ENCODE results near the gene MPP2.
"Not testable (repeated sequence)": the region's sequence is repeated elsewhere in the genome, so short reads cannot be mapped to it uniquely, and the experiment has no call there.

The MPP2 gene

DNA sequence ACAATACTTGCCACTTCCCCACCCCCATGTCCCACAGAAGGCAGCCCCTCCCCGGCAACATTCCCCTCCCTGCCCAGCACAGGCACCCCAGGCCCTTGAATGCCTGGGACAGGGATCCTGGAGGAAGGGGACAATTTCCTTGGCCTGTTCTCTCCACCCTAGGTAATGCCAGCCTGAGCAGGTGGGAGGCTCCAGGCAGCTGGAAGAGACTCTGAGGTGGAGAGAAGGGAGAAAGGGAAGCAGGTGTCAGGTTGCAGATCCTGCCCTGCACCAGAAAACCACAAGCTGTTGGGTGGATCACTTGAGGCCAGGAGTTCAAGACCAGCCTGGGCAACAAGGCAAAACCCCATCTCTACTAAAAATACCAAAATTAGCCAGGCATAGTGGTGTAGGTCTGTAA lies 8.9 kb downstream of the MPP2 start:
- Histone ChIP-seq H3K27me3 (ENCODE audit: control insufficient read depth, insufficient read depth, low read length) (peaks cover 28% of the 10 kb centered on the region), H3K9ac (ENCODE audit: low read depth, low read length) (no peak overlapping the region), H3K9me3 (replicated peaks; ENCODE audit: low read length) (no peaks in the 10 kb centered on the region), H3K4me1 (ENCODE audit: control insufficient read depth, insufficient read depth, low read length) (peaks cover 6% of the 10 kb centered on the region), H3K36me3 (ENCODE audit: insufficient read depth, low read length) (no peaks in the 10 kb centered on the region), H3K4me2 (ENCODE audit: low read length) (no peak overlapping the region), H3K4me3 (ENCODE audit: low read length) (no peak overlapping the region)

DNA sequence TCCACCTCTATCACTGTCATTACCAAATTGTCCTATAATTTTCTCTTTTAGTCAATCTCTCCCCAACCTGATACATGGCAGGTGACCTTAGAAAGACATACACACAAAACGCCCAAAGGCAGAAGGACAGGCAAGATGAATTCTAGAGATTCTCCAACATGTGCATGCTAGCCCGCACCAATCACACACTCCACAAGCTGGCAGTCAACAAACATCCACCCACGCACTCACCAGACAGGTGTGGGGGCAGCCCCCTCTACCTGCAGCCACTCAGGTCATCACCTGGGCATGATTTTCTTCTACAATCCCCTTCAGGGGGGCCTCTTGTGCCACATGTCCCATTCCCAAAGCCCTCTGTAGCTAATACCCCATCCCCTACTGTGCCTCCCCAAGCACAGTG lies 9.5 kb downstream of the MPP2 start:
- no peaks in the 10 kb centered on the region for H3K9me3 ChIP-seq (replicated peaks; ENCODE audit: low read length)
- H3K4me1 ChIP-seq (ENCODE audit: control insufficient read depth, insufficient read depth, low read length), result peaks cover 6% of the 10 kb centered on the region
- H3K4me2 ChIP-seq (ENCODE audit: low read length), result no peak overlapping the region
- H3K4me3 ChIP-seq (ENCODE audit: low read length), result no peak overlapping the region
- H3K27me3 ChIP-seq (ENCODE audit: control insufficient read depth, insufficient read depth, low read length), result peaks cover 28% of the 10 kb centered on the region
- H3K36me3 ChIP-seq (ENCODE audit: insufficient read depth, low read length), result no peaks in the 10 kb centered on the region
- H3K9ac ChIP-seq (ENCODE audit: low read depth, low read length), result no peak overlapping the region

DNA sequence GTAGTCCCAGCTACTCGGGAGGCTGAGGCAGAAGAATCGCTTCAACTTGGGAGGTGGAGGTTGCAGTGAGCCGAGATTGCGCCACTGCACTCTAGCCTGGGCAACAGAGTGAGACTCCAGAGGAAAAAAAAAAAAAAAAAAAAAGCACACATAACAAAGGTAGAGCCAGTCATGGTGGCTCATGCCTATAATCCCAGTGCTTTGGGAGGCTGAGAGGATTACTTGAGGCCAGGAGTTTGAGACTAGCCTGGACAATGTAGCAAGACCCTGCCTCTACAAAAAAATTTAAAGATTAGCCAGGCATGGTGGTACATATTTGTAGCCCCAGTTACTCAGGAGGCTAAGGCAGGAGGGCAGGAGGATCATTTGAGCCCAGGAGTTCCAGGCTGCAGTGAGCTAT lies 12.8 kb downstream of the MPP2 start:
- peaks cover 29% of the 10 kb centered on the region for H3K27me3 ChIP-seq (ENCODE audit: control insufficient read depth, insufficient read depth, low read length)
- H3K36me3 ChIP-seq (ENCODE audit: insufficient read depth, low read length); H3K4me2 ChIP-seq (ENCODE audit: low read length); H3K4me3 ChIP-seq (ENCODE audit: low read length); H3K9ac ChIP-seq (ENCODE audit: low read depth, low read length); H3K4me1 ChIP-seq (ENCODE audit: control insufficient read depth, insufficient read depth, low read length); H3K9me3 ChIP-seq (replicated peaks; ENCODE audit: low read length): not testable (repeated sequence)

DNA sequence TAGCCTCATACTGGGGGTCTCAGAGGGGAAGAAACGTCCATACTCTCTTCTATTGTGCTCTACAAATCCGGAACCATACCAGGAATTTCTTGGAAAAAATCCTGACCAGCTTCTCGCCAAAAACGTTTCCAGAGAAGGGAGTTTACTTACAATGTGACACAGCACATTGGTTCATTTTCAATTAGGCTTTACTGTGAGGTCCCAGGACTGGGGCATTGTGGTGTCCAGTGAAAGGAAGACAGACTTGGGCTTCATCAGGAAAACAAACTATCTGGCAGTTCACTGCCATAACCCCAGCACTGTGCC lies 14.7 kb downstream of the MPP2 start:
- H3K4me3 ChIP-seq (ENCODE audit: low read length), result no peak overlapping the region
- no peaks in the 10 kb centered on the region for H3K36me3 ChIP-seq (ENCODE audit: insufficient read depth, low read length)
- no peak overlapping the region for H3K9ac ChIP-seq (ENCODE audit: low read depth, low read length)
- no peaks in the 10 kb centered on the region for H3K9me3 ChIP-seq (replicated peaks; ENCODE audit: low read length)
- H3K27me3 ChIP-seq (ENCODE audit: control insufficient read depth, insufficient read depth, low read length), result peaks cover 33% of the 10 kb centered on the region
- H3K4me2 ChIP-seq (ENCODE audit: low read length), result no peak overlapping the region
- no peaks in the 10 kb centered on the region for H3K4me1 ChIP-seq (ENCODE audit: control insufficient read depth, insufficient read depth, low read length)

DNA sequence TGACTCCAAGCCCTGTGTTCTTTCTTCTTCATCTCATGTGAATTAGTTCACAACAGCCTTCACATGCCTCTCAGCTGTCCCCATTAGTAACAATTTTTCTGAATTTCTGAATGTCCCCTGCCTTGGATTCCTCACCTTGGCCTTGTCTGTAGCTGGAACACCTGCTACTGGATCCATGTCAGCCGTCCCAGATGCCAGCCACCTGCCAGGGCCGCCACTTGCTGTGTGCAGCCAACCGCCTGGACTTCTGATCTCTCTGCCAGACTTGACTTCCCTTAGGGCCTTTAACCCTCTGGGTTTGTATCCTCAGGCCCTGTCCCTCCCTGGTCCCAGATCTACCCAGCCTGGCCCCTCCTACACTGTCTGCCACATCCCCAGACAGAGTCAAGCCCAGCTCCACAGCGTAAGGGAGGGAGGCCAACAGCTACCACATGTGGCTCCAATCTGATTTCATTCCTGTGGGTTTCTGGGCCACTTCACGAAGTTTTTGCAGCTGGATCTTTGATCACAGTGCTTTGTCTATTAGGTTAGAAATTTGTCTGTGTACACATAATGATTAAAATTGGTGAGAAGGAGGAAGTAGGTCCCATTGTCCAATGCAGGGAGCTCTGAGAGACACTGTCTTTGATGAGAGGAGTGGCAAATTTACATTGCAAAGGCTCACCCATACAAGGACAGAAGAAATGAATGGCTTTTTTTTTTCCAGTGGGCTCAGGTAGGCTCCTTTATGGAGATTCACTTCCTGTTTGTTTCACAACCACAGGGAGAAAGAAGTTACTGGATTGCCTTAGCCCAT lies 15.3 kb downstream of the MPP2 start:
- Histone ChIP-seq H3K4me3 (ENCODE audit: low read length) (no peak overlapping the region), H3K4me1 (ENCODE audit: control insufficient read depth, insufficient read depth, low read length) (no peaks in the 10 kb centered on the region), H3K27me3 (ENCODE audit: control insufficient read depth, insufficient read depth, low read length) (peaks cover 30% of the 10 kb centered on the region), H3K9me3 (replicated peaks; ENCODE audit: low read length) (no peaks in the 10 kb centered on the region), H3K36me3 (ENCODE audit: insufficient read depth, low read length) (no peaks in the 10 kb centered on the region), H3K4me2 (ENCODE audit: low read length) (no peak overlapping the region), H3K9ac (ENCODE audit: low read depth, low read length) (no peak overlapping the region)

DNA sequence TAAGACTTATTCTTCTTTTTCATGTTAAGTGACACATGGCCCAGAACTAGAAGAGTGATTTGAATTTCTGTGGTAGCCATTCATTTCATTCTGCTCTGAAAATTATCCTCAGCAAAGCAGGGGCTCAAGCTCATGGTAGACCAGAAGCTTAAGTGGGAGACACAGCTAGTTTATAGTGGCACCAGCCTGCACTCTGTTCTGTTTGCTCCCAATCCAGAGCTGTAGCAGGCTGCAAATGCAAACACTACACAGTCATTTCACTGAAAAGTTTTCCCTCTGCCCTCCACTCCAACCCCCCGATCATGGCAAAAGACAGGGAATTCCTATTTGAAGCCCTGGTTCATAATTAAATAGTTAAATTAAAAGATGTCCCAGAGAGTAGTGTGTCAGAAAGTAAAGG lies 17.1 kb downstream of the MPP2 start:
- Histone ChIP-seq H3K4me1 (ENCODE audit: control insufficient read depth, insufficient read depth, low read length) (no peaks in the 10 kb centered on the region), H3K27me3 (ENCODE audit: control insufficient read depth, insufficient read depth, low read length) (peaks cover 25% of the 10 kb centered on the region), H3K36me3 (ENCODE audit: insufficient read depth, low read length) (no peaks in the 10 kb centered on the region), H3K4me2 (ENCODE audit: low read length) (no peak overlapping the region), H3K9me3 (replicated peaks; ENCODE audit: low read length) (no peaks in the 10 kb centered on the region), H3K9ac (ENCODE audit: low read depth, low read length) (no peak overlapping the region), H3K4me3 (ENCODE audit: low read length) (no peak overlapping the region)

DNA sequence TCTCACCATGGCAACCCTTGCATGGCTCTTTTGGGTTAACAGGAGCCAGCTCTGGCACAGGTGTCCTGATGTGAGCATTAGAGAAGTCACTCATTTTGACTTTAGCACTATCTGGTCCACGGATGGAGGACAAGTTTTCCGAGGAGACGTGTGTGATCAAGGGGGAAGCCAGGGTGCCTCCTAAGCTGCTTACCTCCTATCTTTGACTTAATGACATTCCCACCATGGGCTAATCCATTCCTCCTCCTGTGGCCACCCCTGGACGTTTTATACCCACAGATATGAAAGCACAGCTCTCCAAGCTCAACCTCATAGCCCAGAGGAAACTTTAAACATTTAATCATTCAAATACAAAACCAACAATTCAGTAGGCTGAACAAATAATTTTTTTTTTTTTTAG lies 18.8 kb downstream of the MPP2 start:
- Histone ChIP-seq H3K36me3 (ENCODE audit: insufficient read depth, low read length) (no peaks in the 10 kb centered on the region), H3K4me3 (ENCODE audit: low read length) (no peak overlapping the region), H3K4me1 (ENCODE audit: control insufficient read depth, insufficient read depth, low read length) (no peaks in the 10 kb centered on the region), H3K9me3 (replicated peaks; ENCODE audit: low read length) (no peaks in the 10 kb centered on the region), H3K27me3 (ENCODE audit: control insufficient read depth, insufficient read depth, low read length) (peaks cover 28% of the 10 kb centered on the region), H3K9ac (ENCODE audit: low read depth, low read length) (no peak overlapping the region), H3K4me2 (ENCODE audit: low read length) (no peak overlapping the region)

DNA sequence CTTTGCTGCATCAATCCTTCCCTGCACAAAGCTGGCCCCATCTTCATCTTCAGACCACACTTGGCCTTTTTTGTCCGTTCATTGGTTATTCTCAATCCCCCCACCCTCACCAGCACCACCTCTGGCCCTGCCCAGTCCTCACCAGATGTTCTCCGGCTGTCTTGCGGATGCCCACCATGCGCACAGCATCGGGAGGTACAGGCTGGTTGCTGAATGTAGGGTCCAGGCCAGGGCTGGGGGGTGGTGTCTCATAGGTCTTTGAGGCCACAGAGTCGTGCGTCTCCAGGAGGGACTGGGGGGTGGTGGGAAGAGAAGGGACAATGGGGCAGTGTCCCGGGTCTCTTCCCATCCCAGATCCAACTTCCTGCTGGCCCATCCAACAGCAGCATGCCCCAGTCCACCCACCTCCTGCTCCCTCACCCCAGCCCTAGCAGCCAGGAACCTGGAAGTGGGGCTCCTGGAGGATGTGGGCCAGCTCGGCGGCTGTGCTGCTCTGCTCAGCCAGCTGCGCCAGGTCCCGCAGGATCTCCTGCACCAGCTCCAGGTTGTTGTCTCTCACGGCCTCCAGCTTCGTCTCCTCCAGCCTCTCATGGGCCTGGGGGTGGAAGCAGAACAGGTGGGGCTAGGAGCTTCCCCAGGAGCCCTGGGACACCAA lies 24.4 kb downstream of the MPP2 start:
- no peaks in the 10 kb centered on the region for H3K4me1 ChIP-seq (ENCODE audit: control insufficient read depth, insufficient read depth, low read length)
- no peak overlapping the region for H3K9ac ChIP-seq (ENCODE audit: low read depth, low read length)
- peaks cover 13% of the 10 kb centered on the region for H3K27me3 ChIP-seq (ENCODE audit: control insufficient read depth, insufficient read depth, low read length)
- H3K4me3 ChIP-seq (ENCODE audit: low read length), result no peak overlapping the region
- no peaks in the 10 kb centered on the region for H3K9me3 ChIP-seq (replicated peaks; ENCODE audit: low read length)
- no peak overlapping the region for H3K4me2 ChIP-seq (ENCODE audit: low read length)
- no peaks in the 10 kb centered on the region for H3K36me3 ChIP-seq (ENCODE audit: insufficient read depth, low read length)

DNA sequence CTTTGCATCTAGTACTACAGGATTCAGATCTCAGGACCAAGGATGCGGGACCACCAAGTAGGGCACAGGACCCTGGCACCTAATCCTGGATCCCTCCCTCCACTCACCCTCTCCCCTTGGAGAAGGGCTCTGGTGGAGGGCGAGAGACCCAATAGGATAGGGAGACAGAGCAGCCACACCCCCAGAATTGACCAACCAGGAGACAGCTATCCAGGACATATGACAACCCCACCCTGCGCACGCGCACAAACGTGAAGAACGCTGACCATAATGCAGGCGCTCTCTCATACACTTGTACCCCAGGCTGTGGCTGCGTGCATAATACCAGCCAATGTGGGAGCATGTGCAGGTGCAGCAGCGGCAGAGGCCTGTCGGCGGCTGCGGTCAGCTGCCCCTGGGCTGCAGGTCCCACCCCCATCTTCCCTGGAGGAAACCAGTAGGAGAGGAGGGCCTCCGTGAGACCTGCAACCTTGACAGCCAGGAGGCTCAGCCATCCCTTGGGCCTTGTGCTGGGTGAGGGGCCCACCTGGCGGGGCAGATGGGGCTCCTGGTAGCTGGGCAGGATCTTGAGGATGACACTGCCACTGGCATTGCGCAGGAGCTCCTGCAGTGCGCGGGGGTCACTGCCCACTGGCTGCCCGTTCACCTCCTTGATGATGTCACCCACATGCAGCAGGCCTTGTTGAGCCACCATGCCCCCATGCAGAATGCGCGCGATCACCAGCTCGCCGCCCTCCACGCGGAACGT lies 25.4 kb downstream of the MPP2 start:
- Histone ChIP-seq H3K36me3 (ENCODE audit: insufficient read depth, low read length) (no peaks in the 10 kb centered on the region), H3K4me1 (ENCODE audit: control insufficient read depth, insufficient read depth, low read length) (no peaks in the 10 kb centered on the region), H3K9me3 (replicated peaks; ENCODE audit: low read length) (no peaks in the 10 kb centered on the region), H3K27me3 (ENCODE audit: control insufficient read depth, insufficient read depth, low read length) (peaks cover 11% of the 10 kb centered on the region), H3K4me2 (ENCODE audit: low read length) (no peak overlapping the region), H3K9ac (ENCODE audit: low read depth, low read length) (no peak overlapping the region), H3K4me3 (ENCODE audit: low read length) (no peak overlapping the region)

DNA sequence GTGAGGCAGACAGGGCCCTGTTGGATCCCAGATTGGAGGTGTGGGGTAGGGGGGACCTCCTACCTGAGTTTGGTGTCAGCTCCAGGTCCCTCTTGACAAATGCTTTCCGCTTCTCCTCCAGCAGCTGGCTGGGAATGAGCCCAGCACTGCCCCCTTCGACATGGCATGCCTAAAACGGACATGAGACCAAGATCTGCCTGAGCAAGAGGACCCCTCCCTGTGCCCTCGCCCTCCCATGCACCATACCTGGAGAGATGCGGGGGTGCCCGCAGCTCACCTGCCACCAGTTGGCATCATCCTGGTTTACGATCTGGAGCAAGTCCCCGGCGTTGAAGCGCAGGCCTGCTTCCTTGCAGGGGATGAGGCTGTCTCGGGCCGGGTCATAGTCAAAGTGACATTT lies 26.2 kb downstream of the MPP2 start:
- Histone ChIP-seq H3K9ac (ENCODE audit: low read depth, low read length) (no peak overlapping the region), H3K4me3 (ENCODE audit: low read length) (no peak overlapping the region), H3K9me3 (replicated peaks; ENCODE audit: low read length) (no peaks in the 10 kb centered on the region), H3K36me3 (ENCODE audit: insufficient read depth, low read length) (no peaks in the 10 kb centered on the region), H3K27me3 (ENCODE audit: control insufficient read depth, insufficient read depth, low read length) (peaks cover 7% of the 10 kb centered on the region), H3K4me2 (ENCODE audit: low read length) (no peak overlapping the region), H3K4me1 (ENCODE audit: control insufficient read depth, insufficient read depth, low read length) (no peaks in the 10 kb centered on the region)

DNA sequence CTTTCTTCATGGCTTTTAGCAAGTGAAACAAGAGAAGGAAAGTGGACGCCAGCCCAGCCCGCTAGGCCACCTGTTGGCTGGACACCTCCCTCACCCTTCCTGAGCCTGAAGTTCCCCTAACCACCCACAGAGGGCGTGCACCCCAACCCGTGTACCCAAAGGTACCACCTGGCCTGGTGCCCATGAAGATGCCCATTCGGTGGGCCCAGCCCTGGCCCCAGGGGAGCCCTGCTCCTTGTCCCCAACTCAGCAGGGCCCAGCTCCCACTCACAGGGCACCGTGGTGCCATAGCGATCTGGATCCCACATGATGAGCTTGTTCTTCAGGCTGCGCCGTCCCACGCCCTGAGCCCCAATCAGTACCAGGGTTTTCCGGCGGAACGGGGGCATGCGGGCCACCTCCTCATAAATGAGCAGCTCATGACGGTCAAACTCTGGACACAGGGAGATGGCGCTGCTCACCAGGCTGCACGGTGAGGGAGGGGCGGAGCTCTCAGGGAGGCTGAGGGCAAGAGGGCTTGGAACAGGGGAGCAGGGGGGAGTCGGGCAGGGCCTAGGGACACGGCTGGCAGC lies 26.8 kb downstream of the MPP2 start:
- H3K27me3 ChIP-seq (ENCODE audit: control insufficient read depth, insufficient read depth, low read length), result peaks cover 9% of the 10 kb centered on the region
- no peak overlapping the region for H3K4me2 ChIP-seq (ENCODE audit: low read length)
- H3K9ac ChIP-seq (ENCODE audit: low read depth, low read length), result no peak overlapping the region
- no peaks in the 10 kb centered on the region for H3K9me3 ChIP-seq (replicated peaks; ENCODE audit: low read length)
- H3K4me1 ChIP-seq (ENCODE audit: control insufficient read depth, insufficient read depth, low read length), result no peaks in the 10 kb centered on the region
- no peaks in the 10 kb centered on the region for H3K36me3 ChIP-seq (ENCODE audit: insufficient read depth, low read length)
- H3K4me3 ChIP-seq (ENCODE audit: low read length), result no peak overlapping the region
